ENCODE data around the gene WNT16.
"Not testable (repeated sequence)": the region's sequence is repeated elsewhere in the genome, so short reads cannot be mapped to it uniquely, and the experiment has no call there.

WNT16 gene

GRCh38 chr7:121307021-121307574, 21.7 kb upstream of the WNT16 start:
- no peak for DNase-seq

GRCh38 chr7:121313220-121313792, 15.5 kb upstream of the WNT16 start:
- no peak for DNase-seq

- no peak for DNase-seq
Observed at GRCh38 chr7:121313793-121314676, 14.8 kb upstream of the WNT16 start.

- DNase-seq: not testable (repeated sequence)
Observed at GRCh38 chr7:121315170-121315569, 13.6 kb upstream of the WNT16 start.

GRCh38 chr7:121322460-121322859, 6.3 kb upstream of the WNT16 start:
- no peak for DNase-seq

GRCh38 chr7:121323515-121324302, 5.1 kb upstream of the WNT16 start:
- no peak for DNase-seq

- DNase-seq: no peak
Observed at GRCh38 chr7:121327671-121328070, 1.1 kb upstream of the WNT16 start.

GRCh38 chr7:121329191-121330052, 622 bp downstream of the WNT16 start:
- DNase-seq: no peak

GRCh38 chr7:121330053-121330833, 1.4 kb downstream of the WNT16 start:
- no peak for DNase-seq

GRCh38 chr7:121331048-121331447, 2.2 kb downstream of the WNT16 start:
- DNase-seq: no peak

GRCh38 chr7:121331574-121331973, 2.8 kb downstream of the WNT16 start:
- DNase-seq: no peak

- DNase-seq: no peak
Observed at GRCh38 chr7:121334376-121334775, 5.6 kb downstream of the WNT16 start.

- DNase-seq: no peak
Observed at GRCh38 chr7:121334875-121335648, 6.3 kb downstream of the WNT16 start.

GRCh38 chr7:121336579-121336978, 7.8 kb downstream of the WNT16 start:
- DNase-seq: no peak

- DNase-seq: no peak
Observed at GRCh38 chr7:121337398-121337797, 8.6 kb downstream of the WNT16 start.

- no peak for DNase-seq
Observed at GRCh38 chr7:121339082-121339481, 10.3 kb downstream of the WNT16 start.

- no peak for DNase-seq
Observed at GRCh38 chr7:121341933-121342332, 13.1 kb downstream of the WNT16 start.

GRCh38 chr7:121342631-121343030, 13.8 kb downstream of the WNT16 start:
- DNase-seq: no peak

- DNase-seq: no peak
Observed at GRCh38 chr7:121343302-121343701, 14.5 kb downstream of the WNT16 start.

GRCh38 chr7:121344093-121344492, 15.3 kb downstream of the WNT16 start:
- DNase-seq: no peak

- DNase-seq: no peak
Observed at GRCh38 chr7:121344497-121344896, 15.7 kb downstream of the WNT16 start.

All from KG1 (cell line).